Right lobe of liver (tissue), 4 donors: ENCODE data around the gene PXMP4.

Experiments used
- POLR2A ChIP-seq: fragments of 450-650 bp; IDR thresholded peaks from one replicate; pipeline ENCODE4 v1.6.1; 2017; ENCODE audit warnings: antibody characterized with exemption, mild to moderate bottlenecking
- TF ChIP-seq, protein P1 (sequence below), 4 donors: fragments of 200-600 bp in 3 of 4; fragments of 450-650 bp in 1 of 4; IDR thresholded peaks; one replicate each; pipeline versions ENCODE4 v1.5.1 to v1.8.0; 2016 to 2022; ENCODE audit warnings: antibody characterized with exemption in 4 of 4, mild to moderate bottlenecking in 2 of 4
- donor health status: DM: no; HTN: no; CAD: no.
- donor health status: DM: no; HTN: no; CAD: no.
- donor health status: DM: no; HTN: yes; CAD: no.

DNA sequence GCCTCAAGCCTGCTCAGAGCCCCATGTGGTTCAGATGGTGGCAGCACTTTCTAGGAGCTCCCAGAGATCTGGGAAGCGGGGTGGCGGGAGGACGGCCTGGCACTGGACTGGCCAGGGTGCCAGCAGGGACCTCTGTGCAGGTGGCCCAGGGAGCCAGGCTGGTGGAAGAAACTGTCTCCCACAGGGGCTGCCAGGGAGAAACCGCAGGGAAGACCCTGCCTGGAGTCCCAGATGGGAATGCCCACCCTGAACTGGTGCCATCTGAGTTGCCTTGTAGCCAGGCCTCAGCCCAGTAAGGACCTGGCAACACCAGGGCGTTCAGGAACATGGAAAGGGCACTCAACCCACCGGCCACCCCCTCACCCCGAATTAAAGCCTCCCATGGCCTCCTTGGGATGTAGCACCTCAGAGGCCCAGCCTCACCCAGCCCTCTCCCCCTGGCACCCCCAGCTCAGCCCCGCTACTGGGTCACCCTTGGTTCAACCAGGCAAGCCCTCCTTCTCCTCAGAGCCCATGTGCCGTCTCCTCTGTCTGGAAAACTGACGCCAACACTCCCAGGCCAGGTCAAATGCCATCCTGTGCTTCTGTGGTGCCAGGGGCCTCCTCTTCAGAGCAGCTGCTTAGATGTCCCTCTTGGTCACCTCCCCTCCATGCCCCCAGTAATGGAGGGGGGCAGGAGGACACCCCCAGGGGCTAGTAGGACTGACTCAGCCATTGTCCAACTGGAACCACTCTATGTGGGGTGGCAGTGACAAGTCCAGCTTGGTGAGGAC lies 63.9 kb downstream of the PXMP4 start:
- TF ChIP-seq, protein P1, sequence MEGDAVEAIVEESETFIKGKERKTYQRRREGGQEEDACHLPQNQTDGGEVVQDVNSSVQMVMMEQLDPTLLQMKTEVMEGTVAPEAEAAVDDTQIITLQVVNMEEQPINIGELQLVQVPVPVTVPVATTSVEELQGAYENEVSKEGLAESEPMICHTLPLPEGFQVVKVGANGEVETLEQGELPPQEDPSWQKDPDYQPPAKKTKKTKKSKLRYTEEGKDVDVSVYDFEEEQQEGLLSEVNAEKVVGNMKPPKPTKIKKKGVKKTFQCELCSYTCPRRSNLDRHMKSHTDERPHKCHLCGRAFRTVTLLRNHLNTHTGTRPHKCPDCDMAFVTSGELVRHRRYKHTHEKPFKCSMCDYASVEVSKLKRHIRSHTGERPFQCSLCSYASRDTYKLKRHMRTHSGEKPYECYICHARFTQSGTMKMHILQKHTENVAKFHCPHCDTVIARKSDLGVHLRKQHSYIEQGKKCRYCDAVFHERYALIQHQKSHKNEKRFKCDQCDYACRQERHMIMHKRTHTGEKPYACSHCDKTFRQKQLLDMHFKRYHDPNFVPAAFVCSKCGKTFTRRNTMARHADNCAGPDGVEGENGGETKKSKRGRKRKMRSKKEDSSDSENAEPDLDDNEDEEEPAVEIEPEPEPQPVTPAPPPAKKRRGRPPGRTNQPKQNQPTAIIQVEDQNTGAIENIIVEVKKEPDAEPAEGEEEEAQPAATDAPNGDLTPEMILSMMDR (IDR thresholded peaks at IDR 0.05): no peak
- TF ChIP-seq POLR2A: no peak
